ENCODE measurements around the gene GRIA1. TPM values are rescaled to one million over a fixed set of nuclear protein-coding genes. Genes with fewer than 3 reads are reported as not detected.

The GRIA1 gene
- total and polyA plus RNA-seq, 2 of the 13 experiments (the other 11 are each of a cell fraction or from before 2014, with no cell fraction given): not detected

- TF ChIP-seq HNF4G (IDR thresholded peaks at IDR 0.05; ENCODE audit: borderline replicate concordance, low read depth, low read length) (no peak), HNF4G (CRISPR knock-in tag; IDR thresholded peaks at IDR 0.05; ENCODE audit: borderline replicate concordance, low read depth) (no peak), PHF5A (CRISPR knock-in tag; IDR thresholded peaks at IDR 0.05; ENCODE audit: low read depth, unreplicated experiment) (no peak), GATAD2A (CRISPR knock-in tag; IDR thresholded peaks at IDR 0.05) (no peak), KMT2B (CRISPR knock-in tag; IDR thresholded peaks at IDR 0.05) (no peak), ZMAT3 (CRISPR knock-in tag; conservative IDR thresholded peaks at IDR 0.05) (no peak), ZNF773 (CRISPR knock-in tag; IDR thresholded peaks at IDR 0.05; ENCODE audit: borderline replicate concordance) (no peak), ZNF160 (CRISPR knock-in tag; IDR thresholded peaks at IDR 0.05) (no peak), PCBP1 (IDR thresholded peaks at IDR 0.05; ENCODE audit: borderline replicate concordance, low read depth, low read length) (no peak)
Observed at GRCh38 chr5:153470736-153471135, 19.7 kb upstream of the GRIA1 start (continued).

GRCh38 chr5:153476767-153477166 lies 13.7 kb upstream of the GRIA1 start:
- H4K20me1 ChIP-seq (ENCODE audit: insufficient read depth, low read length): no peaks in the 10 kb centered on the region
- POLR2A ChIA-PET: no interaction called here
- intact Hi-C loops (cut with micrococcal nuclease; ENCODE audit: unreplicated experiment) (no loop called here), in situ Hi-C loops (cut with HindIII; ENCODE audit: extremely low pct_ligation_motif_present, low pct_unique_long_range_greater_than_20kb) (no loop called here)
- no peaks in the 10 kb centered on the region for H3K4me1 ChIP-seq (ENCODE audit: insufficient read depth, low read length)
- TF ChIP-seq NFYC (CRISPR knock-in tag; IDR thresholded peaks at IDR 0.05) (no peak), PRPF4 (IDR thresholded peaks at IDR 0.05; ENCODE audit: low read depth, low read length, poor library complexity, severe bottlenecking) (no peak), HNF1B (CRISPR knock-in tag; IDR thresholded peaks at IDR 0.05) (no peak), ZKSCAN5 (CRISPR knock-in tag; IDR thresholded peaks at IDR 0.05) (no peak), MYPOP (CRISPR knock-in tag; IDR thresholded peaks at IDR 0.05) (no peak), ZNF616 (CRISPR knock-in tag; IDR thresholded peaks at IDR 0.05; ENCODE audit: low read depth) (no peak)
- no peaks in the 10 kb centered on the region for H3K36me3 ChIP-seq (replicated peaks in 1 of 2; ENCODE audit: control insufficient read depth in 1 of 2, insufficient read depth in 2 of 2, low read length in 2 of 2)
- CTCF ChIA-PET (ENCODE audit: low intra/inter-chr PET ratio, low total read pairs): no interaction called here
- no peak overlapping the region for H3K4me2 ChIP-seq (ENCODE audit: low read depth, low read length)
- FAIRE-seq: no peak
- H3K27ac ChIP-seq (ENCODE audit: extremely low read length, insufficient read depth, low read length): no peak overlapping the region
- H3K4me3 ChIP-seq (replicated peaks in 1 of 3; ENCODE audit: insufficient read depth in 1 of 3, low read depth in 2 of 3, low read length in 3 of 3): no peak overlapping the region
- H3K9me3 ChIP-seq (ENCODE audit: low read length): no peaks in the 10 kb centered on the region
- ATAC-seq: no peak
- H3K9ac ChIP-seq (ENCODE audit: insufficient read depth, low read depth, low read length): no peak overlapping the region
- H3K27me3 ChIP-seq (ENCODE audit: control insufficient read depth in 1 of 2, insufficient read depth in 2 of 2, low read length in 2 of 2): no peaks in the 10 kb centered on the region
- BruUV-seq (replicated peaks): no TSS peak
- DNase-seq (ENCODE audit: low spot score): no peak
- WGBS (ENCODE audit: low lambda C conversion rate): 4% methylated on average over 1 of the region's 1 CpG
- no peaks in the 10 kb centered on the region for H3K79me2 ChIP-seq (ENCODE audit: insufficient read depth, low read length)
- H2AFZ ChIP-seq (ENCODE audit: low read length): no peak overlapping the region
